ENCODE results near the gene RIC3.

The RIC3 gene

DNA sequence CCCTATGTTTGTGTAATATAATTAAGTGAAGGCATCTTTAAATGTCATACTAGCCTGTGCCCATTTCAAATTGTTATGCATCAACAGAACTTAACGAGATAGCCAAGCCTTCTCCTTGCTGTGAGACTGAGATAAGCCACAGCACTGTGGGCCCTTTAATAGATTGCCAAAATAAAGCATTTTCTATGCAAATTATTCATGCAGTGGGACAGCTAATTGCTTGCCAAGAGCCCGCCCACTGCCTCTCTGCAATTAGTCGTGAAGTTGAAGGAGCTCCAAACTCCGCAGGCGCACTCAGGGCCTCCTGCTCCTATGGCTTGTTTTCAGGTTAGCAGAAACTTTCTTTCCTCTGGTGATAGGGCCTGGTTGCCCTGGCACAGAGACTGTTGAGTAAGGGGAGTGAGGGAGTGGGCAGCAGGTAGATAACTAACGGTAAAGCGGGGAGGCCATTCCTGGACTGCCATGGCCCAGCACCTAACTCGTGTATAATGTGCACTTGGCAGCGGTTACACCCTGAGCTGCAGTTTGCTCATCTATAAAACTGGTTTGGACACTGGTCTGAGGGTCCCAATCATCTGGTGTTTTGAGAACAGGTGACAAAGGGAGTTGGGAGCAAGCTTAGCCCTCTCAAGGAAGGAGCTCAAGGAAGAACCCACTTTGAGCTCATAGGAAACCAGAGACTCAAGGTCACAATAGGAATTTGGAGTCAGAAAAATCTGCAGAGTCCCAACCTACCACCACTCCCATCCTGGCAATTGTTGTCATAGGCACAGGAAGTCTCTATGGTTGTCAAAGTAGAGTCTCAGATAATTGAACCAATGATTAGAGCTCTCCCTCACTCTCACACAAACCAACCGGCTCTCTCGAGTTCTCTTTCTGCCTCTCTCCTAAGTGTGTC is 33.9 kb upstream of the RIC3 start:
- DNase-seq (ENCODE audit: low read depth) = no peak
- TF ChIP-seq, protein P1, sequence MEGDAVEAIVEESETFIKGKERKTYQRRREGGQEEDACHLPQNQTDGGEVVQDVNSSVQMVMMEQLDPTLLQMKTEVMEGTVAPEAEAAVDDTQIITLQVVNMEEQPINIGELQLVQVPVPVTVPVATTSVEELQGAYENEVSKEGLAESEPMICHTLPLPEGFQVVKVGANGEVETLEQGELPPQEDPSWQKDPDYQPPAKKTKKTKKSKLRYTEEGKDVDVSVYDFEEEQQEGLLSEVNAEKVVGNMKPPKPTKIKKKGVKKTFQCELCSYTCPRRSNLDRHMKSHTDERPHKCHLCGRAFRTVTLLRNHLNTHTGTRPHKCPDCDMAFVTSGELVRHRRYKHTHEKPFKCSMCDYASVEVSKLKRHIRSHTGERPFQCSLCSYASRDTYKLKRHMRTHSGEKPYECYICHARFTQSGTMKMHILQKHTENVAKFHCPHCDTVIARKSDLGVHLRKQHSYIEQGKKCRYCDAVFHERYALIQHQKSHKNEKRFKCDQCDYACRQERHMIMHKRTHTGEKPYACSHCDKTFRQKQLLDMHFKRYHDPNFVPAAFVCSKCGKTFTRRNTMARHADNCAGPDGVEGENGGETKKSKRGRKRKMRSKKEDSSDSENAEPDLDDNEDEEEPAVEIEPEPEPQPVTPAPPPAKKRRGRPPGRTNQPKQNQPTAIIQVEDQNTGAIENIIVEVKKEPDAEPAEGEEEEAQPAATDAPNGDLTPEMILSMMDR (IDR thresholded peaks at IDR 0.05; ENCODE audit: control insufficient read depth, extremely low read depth, insufficient read depth) = no peak
- no peak overlapping the region for H3K4me3 ChIP-seq (ENCODE audit: low read depth, low read length)

DNA sequence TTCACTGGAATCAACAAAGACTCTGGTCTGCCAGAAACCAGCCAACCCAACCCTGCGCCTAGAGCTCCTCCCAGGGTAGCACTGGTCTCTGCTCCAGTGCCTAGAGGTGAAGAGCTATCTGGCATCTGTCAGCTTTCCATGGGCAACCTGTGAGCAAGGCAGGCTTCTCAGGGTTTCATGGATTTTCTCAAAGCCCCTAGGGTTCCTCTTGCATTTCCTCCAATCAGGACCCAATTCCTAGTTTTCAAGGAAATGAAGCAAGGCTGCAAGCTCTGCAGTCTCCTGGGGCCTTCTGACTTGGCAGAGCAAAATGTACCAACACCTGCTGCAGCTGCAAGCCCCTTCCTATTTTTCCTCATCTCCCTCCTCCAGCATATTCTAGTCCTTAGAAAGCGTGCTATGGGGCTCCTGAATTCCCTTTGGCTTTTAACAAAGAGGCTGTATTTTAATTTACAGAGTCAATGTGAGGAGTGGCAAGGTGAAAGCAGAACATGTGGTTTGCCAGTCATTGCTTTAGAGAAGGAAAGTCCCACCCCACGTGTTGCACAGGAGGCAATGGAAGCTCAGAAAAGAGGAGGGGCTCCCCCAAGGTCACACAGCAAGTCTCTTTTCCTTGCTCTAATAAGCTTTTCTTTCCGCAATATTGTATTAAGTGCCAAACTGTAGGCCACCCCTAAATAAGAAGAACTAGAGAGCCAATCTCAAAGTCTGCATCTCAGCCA is 33.0 kb upstream of the RIC3 start:
- H3K4me3 ChIP-seq (ENCODE audit: low read depth, low read length) = no peak overlapping the region
- TF ChIP-seq, protein P1 (IDR thresholded peaks at IDR 0.05; ENCODE audit: control insufficient read depth, extremely low read depth, insufficient read depth) = no peak
- DNase-seq (ENCODE audit: low read depth) = no peak

DNA sequence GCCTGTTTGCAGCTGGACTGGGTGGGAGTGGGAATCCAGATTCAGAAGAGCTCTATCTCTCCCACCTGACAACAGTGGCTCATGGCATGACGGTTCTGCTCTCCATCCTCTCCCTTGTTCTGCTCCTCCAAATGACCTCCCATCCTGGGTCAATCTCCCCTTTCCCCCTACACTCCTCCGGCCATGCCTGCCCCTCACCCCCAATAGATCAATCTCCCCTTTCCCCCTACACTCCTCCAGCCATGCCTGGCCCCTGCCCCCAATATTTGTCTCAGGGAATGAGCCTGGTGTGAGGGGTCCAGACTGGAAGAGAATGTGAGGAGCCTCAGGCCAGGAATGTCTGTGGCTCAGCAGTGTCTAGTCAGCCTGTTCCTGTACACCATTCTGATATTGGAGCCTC is 30.9 kb upstream of the RIC3 start:
- TF ChIP-seq, protein P1 (IDR thresholded peaks at IDR 0.05; ENCODE audit: control insufficient read depth, extremely low read depth, insufficient read depth) = no peak
- no peak overlapping the region for H3K4me3 ChIP-seq (ENCODE audit: low read depth, low read length)
- DNase-seq (ENCODE audit: low read depth) = no peak

DNA sequence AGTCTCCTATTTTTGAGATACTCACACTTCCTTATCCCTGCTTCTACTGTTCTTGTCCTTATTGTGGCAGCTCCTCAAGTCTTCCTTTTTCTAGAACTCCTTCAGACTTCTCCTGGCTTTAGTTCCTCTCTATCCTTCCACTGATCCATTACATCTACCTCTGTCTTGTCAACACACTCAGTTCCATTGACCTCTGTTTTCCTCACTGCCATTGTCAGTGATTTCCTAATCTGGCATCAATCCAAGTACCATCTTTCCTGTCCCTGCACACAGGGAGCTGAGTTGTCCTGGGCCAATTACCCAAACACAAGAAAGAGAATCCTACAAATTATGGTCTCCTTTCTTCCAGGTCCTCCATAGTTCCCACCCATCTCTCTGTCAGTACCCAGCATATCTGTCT is 27.9 kb upstream of the RIC3 start:
- TF ChIP-seq, protein P1 (IDR thresholded peaks at IDR 0.05; ENCODE audit: control insufficient read depth, extremely low read depth, insufficient read depth) = no peak
- DNase-seq (ENCODE audit: low read depth) = no peak

DNA sequence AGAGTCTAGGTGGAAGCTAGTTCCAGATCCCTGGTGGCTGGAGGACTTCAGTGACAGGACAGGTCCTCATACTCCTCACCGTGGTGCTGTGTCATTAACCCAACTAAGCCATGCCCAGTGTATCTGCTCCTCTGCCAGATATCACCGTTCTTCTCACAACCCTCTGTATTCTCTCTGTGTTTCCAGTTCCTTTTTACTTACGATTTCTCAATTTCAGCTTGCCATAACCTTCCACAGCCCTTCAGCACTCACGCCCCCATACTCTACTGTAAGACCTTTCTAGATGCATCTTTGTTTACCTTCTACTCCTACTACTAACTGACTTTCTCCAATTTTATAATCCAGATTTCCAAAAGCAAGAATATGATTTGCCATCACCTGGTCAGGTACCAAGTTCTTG is 26.1 kb upstream of the RIC3 start:
- no peak for DNase-seq (ENCODE audit: low read depth)
- TF ChIP-seq, protein P1 (IDR thresholded peaks at IDR 0.05; ENCODE audit: control insufficient read depth, extremely low read depth, insufficient read depth) = no peak
- H3K4me3 ChIP-seq (ENCODE audit: low read depth, low read length) = no peak overlapping the region

More for the DNA sequence above, 27.9 kb upstream of the RIC3 start:
- H3K4me3 ChIP-seq (ENCODE audit: low read depth, low read length) = no peak overlapping the region

DNA sequence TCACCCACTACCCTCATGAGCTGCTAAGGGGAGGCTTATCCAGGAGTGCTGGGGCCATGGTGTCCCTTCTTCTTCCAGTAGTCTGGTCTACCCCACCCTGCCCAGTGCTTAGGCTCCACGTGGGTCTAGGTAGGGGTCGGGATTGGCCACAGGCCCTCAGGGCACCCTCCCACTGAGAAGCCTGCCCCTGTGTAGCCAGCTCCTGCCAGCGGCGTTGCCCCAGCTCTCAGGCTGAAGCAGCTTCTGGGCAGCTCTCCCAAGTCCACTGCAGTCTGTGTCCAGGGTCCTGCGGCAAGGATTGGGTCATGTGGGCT is 24.0 kb upstream of the RIC3 start:
- TF ChIP-seq, protein P1 (IDR thresholded peaks at IDR 0.05; ENCODE audit: control insufficient read depth, extremely low read depth, insufficient read depth) = no peak
- no peak for DNase-seq (ENCODE audit: low read depth)
- H3K4me3 ChIP-seq (ENCODE audit: low read depth, low read length) = no peak overlapping the region

Data from LNCaP clone FGC (cell line).